HG03342 (cell line): Measurements from ENCODE around the gene CLEC4G.
"Not testable (repeated sequence)": the region's sequence is repeated elsewhere in the genome, so short reads cannot be mapped to it uniquely, and the experiment has no call there.

Experiments used
- ATAC-seq: cut with Tn5 transposase; IDR thresholded peaks from one replicate; pipeline ENCODE4 v1.9.1; 2021; ENCODE audit warnings: mild to moderate bottlenecking, moderate library complexity; ENCODE audit not compliant: unreplicated experiment

The CLEC4G gene

DNA sequence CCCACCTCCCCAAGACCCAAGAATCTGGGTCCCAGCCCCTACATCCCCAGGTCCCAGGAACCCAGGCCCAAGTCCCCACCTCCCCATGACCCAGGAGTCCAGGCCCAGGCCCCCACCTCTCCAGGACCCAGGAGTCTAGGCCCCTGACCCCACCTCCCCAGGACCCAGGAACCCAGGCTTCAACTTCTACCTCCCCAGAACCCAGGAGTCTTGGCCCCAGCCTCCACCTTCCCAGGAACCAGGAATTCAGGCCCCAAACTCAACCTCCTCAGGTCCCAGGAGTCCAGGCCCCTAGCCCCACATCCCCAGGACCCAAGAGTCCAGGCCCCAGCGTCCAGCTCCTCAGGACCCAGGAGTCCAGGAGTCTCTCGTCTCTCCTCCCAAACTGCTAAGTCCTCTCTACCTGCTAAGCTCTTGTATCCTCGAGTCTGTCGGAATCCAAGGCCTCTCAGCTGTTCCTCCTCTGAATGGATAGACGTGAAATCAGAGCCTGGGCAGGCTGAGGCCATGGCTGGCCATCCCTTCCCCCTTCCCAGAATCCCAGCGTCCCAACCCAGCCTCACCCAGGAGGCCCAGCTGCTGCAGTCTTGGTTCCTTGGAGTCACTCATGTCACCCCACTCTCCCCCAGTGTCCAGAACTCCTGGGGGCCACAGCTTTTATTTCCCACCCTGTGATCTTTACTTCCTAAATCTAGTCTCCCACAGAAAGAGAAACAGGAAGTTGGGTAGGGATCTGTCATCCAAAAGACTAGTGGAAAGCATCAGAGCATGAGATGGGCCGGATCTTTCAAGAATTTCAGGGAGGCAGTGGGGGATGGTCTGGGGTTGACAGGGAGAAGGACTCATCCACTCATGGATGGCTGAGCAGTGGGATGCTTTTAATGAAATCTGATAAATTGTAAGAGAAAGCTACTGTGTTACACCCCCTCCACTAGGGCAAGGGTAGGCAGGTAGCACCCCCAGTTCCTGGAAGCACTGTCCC is 15.3 kb upstream of the CLEC4G start, which contains the start of gene CD209:
TSS of gene CD209 (minus strand) at position 632 of the 982 bp plus-strand sequence. CDS start at position 609, 23 bp downstream.
- no peak for ATAC-seq

DNA sequence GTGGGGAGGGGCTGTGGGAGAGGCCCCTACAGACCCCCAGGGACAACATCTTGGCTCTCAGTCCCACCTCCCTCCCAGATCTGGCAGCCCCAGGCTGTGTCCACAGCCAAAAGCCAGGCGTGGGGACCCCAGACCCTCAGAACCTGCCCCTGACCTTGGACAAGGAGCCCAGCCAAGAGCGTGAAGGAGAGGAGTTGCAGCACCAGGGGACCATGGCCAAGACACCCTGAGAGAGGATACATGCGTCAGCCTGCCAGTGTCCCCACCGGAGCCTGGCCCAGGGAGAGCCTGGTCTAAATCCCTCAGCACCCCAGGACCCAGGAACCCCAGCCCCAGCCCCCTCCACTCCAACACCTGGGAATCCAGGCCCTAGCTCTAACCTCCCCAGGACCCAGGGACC is 14.4 kb upstream of the CLEC4G start:
- not testable (repeated sequence) for ATAC-seq

DNA sequence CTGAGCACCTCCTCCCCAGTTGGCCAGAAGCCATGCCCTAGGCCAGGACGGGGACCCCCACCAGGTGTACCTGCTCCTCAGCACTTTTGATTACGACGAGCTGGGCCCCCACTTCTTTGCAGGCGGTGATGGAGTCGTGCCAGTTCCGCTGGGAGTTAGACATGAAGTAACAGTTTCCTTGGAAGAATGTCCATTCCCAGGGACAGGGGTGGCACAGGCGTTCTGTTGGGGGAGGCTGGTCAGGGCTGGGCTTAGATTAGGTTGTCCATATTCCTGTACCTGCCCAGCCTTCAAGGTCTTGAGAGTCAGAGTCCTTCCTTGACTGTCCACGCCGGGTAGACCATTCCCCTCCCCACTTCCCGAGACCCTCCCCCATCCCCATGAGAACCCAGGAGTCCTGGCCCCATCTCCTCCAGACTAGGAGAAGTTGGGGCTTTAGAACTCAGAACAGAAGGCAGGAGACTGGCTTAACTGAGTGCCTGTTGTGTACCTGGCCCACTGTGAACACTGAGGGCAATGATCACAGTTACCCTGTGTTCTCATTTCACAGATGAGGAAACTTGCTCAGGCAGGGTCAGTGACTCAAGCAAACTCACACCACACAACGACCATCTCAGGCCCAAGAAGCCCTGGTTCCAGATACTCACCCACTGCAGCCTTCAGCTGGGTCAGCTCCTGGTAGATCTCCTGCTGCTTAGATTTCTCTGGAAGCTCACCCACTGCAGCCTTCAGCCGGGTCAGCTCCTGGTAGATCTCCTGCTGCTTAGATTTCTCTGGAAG is 13.2 kb upstream of the CLEC4G start:
- ATAC-seq, result no peak

DNA sequence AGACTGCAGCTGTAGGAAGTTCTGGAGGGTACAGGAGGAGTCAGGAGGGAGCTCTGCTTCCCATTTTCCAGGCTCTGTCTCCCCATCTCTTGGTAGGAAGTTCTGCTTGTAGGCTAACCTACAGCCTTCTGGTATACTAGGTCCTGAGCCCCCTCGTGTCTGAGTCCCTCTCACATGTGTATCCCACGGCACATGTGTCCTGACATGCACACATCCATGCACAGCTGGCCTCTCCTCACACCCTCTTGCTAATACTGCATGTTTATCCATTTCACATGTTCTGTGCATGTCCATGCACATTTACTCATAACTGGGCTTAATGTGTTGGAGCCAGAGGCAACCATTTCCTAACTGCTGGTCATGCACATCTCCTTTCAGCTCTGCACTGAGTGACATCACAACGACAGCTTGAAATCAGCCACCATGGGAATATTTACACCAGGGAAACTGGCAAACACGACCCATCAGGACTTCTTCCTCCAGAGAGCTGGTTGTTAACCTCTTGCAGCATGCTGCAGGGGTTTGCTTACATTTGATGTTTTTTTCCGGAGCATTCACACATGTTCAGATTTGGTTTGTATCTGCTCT is 12.4 kb upstream of the CLEC4G start:
- ATAC-seq, result no peak

DNA sequence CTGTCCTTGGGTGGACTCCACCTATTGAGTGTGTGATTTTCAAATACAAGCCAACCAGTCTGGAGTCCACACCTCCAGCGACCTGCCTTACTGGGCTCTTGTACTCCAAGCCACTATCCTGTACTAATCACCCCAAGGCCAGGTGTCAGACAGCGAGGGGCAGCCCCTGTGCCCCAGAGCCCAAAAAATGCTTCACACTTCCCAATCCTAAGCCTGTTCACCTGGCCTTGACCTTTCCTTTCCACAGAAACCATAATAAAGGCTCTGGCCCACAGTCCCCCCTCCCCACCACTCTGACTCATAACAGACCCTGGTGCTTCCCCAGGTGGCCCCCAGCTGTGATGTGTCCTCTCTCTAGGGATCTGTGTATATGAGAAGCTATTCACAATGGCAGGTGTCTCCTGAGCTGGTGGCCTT is 11.5 kb upstream of the CLEC4G start:
- ATAC-seq, result peak; percentile 75

DNA sequence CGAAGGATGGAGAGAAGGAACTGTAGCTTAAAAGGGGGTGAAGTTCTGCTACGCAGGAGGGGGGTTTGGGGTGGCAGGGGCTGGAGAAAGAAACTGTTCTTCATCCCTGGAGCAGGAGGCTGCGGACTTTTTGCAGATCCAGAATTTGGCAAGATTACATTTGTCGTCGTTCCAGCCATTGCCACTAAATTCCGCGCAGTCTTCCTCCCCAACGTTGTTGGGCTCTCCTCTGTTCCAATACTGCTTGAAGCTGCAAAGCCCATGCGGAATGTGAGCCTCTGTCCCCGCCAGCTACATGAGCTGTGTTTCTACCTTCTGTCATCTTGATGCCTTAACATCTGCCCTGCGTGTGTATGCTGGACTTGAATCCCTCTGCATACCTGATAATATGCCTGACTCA is 11.1 kb upstream of the CLEC4G start:
- no peak for ATAC-seq

DNA sequence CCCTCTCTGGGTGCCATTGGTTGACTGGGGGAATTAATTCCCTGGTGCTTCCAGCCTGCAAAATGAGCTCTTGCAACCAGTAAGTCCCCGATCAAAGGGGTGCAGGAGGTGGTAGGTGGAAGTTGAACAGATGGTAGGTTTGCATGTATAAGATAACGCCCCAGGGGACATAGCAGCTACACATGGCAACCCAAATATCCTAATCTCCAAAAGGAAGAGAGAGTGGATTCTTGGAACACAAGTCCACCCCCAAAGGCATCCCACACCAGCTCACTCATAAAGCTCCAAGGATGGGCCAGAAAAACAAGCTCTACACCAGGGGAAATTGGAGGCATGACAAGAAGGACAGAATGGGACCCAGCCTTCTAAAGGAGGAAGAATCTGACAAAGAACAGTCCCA is 10.7 kb upstream of the CLEC4G start:
- no peak for ATAC-seq

DNA sequence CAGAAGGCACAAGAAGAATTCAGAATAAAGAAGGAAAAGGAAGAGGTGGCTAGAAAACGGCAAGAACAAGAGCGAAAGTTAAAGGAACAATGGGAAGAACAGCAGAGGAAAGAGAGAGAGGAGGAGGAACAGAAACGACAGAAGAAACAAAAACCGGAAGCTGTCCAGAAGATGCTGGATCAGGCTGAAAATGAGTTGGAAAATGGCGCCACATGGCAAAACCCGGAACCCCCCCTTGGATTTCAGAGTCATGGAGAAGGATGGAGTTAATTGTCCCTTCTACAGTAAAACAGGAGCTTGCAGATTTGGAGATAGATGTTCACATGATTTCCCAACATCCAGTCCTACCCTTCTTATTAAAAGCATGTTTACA is 8.8 kb upstream of the CLEC4G start:
- no peak for ATAC-seq

DNA sequence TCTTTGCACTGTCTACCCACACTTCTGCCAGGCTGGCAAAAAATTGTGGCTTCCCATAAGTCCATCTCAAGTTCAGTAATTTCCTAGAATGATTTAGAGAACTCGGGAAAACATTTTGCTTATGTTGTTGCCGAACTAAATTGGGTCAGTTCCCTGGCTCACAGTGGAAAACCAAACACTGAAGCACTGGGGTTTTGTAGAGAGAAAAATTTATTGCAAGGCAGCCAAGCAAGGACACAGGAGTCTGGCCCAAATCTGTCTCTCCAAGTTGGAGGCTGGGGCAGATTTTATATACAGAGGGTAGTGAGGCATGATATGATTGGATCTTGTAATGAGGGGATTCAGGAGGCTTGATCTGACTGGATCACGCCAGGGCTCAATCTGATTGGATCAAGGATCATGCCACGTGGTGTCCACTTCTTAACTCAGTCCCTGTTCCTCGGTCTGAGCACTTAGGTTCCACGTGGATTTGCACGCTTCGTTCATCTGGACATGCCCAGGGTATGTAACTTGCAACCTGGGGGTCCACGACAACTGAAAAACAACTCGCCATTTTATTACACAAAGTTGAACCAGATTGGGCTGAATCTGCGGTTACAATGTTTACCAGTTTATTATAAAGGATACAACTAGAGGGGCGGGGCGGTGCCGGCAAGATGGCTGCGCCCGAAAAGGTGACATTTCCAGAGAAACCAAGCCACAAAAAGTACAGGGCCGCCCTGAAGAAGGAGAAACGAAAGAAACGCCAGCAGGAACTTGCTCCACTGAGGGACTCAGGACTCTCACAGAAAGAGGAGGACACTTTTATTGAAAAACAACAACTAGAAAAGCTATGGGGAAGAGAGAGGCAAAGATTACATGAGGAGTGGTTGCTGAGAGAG is 8.1 kb upstream of the CLEC4G start:
- ATAC-seq, result no peak

DNA sequence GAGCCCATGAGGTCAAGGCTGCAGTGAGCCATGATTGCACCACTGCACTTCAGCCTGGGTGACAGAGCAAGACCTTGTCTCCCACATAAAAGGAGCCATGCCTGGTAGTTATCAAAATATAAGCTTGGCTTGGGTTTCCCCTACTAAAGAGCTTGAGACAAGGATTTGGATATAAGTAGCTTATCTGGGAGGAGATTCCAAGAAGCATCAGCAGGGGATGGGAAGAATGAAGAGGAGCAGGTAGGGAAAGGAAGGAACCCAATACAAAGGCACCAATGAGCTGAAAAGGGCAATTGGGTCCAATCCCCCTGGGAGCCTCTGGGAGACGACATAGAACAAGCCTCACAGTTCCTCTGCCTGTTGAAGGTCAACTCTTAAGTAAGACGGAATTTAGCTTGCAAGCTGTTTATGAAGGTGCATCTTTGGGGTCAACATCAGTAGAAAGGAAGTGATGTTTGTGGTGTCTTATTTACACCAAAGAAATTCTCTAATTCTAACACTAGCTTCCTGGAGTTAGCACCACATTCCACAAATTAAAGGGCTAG is 7.4 kb upstream of the CLEC4G start:
- ATAC-seq, result no peak

DNA sequence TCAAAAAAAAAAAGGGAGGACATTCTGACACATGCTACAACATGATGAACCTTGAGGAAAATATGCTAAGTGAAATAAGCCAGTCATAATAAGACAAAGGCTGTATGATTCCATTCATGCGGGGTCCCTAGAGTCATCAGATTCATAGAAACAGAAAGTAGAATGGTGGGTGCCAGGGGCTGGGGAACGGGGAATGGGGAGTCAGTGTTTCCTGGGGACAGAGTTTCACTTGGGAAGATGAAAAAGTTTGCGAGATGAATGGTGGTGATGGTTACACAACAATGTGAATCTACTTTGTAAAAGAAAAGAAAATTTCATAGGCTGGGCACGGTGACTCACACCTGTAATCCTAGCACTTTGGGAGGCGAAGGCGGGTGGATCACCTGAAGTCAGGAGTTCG is 6.1 kb upstream of the CLEC4G start:
- ATAC-seq, result no peak

DNA sequence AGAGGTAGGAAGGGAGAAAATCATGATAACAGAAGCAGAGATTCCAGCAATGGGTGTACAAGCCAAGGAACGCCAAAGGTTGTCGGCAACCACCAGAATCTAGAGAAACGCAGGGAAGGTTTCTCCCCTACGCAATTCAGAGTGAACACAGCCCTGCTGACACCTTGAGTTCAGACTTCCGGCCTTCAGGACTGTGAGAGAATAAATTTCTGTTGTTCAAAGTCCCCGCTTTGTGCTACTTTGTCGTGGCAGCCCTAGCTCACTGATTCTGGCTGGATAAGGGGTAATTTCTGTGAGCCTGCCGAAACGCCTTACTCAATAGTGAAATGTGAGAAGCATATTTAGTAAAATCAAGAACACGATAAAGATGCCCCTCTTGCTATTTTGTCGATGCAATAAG is 5.3 kb upstream of the CLEC4G start:
- no peak for ATAC-seq

DNA sequence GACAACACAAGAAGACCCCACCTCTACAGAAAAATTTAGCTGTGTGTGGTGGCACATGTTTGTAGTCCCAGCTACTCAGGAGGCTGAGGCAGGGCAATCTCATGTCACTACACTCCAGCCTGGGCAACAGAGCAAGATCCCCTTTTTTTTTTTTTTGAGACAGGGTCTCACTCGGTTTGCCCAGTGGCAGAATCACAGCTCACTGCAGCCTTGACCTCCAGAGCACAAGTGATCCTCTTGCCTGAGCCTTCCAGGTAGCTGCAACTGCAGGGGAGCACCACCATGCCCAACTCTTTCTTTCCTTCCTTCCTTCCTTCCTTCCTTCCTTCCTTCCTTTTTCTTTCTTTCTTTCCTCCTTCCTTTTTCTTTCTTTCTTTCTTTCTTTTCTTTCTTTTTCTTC is 4.2 kb upstream of the CLEC4G start:
- no peak for ATAC-seq

DNA sequence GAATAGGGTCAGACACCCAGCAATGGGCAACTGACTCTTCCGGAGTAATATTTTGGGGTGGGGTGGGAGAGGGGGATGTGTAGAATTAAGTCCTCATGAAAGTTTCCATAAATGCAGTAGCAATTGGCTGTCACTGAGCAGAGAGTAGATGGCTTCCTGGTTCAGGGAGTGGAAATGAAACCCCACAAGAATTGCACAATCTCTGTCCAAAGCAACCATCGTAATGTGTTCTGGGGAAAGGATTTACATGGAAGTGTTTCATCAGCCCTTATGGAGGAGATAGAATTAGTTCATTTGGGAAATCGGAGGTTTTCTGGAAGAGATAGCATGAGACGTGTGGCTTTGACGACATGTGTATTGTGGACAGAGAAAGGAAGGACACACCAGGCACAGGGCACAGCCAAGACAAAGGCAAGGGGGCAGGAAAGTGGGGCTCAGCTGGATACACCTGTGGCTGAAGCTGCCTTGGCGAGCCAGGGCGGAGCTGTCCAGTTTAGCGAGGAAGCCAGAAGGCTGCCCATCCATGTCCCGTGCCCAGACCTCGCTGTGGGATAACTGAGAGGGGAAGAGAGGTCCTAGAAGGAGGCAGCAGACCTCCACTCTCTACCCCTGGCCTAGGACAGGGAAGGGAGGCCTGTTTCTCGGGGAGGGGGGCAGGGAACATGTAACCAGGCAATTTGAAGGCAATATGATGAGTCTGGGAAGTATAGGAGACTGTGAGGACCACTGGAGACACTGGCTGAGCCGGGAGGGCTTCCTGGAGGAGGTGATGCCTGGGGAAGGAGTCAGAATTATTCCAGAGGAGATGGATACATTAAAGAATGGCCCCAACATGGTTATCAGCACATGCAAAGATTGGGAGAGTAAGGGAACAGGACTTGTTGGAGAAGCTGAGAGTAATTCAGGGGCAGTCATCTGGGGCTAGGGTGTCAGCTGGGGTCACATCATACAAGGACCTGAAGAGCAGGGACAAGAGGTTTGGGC is 2.6 kb upstream of the CLEC4G start:
- no peak for ATAC-seq

DNA sequence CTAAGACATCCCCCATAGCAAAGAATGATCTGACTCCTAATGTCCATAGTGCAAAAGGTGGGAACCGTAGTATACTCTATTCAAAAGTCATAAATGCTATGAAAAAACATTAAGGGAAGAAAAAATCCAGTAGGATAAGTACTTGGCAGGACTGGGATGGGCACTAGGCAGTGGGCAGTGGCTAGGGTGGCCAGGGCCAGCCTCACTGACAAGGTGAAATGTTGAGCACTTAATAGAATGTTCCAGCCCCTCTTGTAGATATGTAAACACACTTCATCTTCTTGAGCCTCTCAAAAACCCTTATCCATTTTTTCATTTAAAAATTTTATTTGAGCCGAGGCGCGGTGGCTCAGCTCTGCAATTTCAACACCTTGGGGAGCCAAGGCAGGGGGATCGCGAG is 1.5 kb upstream of the CLEC4G start:
- no peak for ATAC-seq

DNA sequence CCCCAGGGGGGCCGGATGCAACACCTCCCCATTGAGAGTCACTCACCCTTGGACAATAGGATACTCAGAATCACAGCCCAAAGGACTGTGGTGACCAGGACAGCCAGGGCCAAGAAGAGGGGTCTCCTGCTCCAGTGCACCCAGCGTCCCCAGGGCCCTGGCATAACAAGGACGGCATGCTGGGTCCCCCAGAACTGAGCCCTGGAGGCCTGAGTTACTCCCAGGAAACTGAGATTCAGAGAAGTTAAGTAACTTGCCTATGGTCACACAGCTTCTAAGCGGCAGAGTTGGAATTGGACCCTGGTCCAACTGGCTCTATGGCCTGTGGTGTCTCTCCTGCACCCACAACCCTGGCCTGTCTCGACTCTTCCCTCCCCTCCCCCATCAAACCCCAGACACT is 295 bp downstream of the CLEC4G start:
- ATAC-seq, result no peak

DNA sequence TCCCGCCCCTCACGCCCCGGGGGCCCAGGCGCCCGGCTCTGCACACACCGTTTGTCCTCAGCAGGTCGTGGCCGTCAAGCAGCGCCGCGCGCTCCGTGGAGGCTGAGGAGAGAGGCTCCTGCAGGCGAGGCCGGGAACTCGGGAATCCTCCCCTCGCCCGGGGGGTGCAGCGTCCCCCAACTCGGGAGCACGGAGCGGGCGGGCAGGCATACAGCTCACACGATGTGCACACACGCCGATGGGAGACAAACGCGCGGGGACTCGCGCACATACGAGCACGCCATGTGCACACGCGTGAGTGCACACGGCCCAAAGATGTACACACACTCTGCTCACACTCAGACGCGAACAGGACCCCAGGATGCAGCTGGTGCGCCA is 703 bp downstream of the CLEC4G start:
- no peak for ATAC-seq

DNA sequence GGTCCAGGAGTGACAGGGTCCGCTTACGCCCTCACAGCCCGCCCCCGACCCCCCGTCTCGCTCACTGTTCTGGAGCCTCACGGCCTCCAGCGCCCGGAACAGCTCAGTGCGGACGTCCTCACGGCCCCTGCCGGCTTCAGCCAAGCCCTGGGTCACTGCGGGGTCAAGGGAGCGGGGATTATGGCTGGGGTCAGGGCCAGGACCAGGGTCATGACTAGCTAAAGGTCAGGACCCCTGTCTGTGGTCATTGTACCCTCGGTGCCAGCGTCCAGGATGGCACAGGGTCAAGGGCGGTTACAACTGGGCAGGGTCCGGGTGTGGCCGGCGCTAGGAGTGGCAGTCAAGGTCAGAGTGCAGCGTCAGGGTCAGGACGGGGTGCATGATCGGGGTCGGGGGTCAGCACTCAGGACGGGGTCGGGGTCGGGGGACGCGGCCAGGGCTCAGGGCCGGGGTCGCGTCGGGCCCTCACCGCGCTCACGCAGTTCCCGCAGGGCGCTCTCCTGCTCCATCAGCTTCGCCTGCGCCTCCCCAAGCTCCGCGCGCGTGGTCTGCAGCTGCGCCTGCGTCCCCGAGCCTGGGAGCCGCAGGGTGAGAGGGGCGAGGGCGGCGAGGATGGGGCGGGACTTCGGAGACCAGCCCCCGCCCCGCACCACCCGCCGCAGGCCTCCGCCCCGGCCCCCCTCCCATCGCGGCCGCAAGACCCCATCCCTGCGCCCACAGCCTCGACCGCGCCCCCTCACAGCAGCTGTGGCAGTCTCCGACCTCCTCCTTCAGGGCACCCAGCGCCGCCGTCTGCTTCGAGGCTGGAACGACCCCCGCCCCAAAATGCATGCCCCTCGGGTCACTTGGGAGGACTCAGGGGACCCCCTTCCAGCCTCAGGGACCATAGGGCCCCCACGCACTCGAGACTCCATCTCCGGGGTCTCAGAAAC is 1.4 kb downstream of the CLEC4G start:
- ATAC-seq, result no peak
